ENCODE measurements around the gene RIPK3. TPM values are rescaled to one million over a fixed set of nuclear protein-coding genes. Genes with fewer than 3 reads are reported as not detected.

Gene RIPK3
- total RNA-seq, 3 donors from 2014 or later (not counting 1 experiment from before 2014, with no cell fraction given), result 36.1 to 58.2 (median 45.5) TPM

- ATAC-seq, result peak; percentile 75 to 87 (median 81)
- 10% methylated on average over 99 of the region's 99 CpGs for WGBS (ENCODE audit: insufficient coverage)
Observed at GRCh38 chr14:24310646-24311604, 28.9 kb downstream of the RIPK3 start, which contains the start of gene LTB4R. TSS of gene LTB4R (plus strand) at chr14:24311502. CDS start at chr14:24315652, 4,150 bp downstream.

GRCh38 chr14:24310265-24310645, 29.5 kb downstream of the RIPK3 start:
- H3K36me3 Mint-ChIP-seq, result peaks cover 3% of the 10 kb centered on the region
- DNase-seq (no peak), ATAC-seq (no peak)
- H3K27ac Mint-ChIP-seq, result peak overlapping the region; percentile 94 to 96
- Histone ChIP-seq H3K27ac (ENCODE audit: low read length) (peak overlapping the region; percentile 54), H3K4me1 (ENCODE audit: control insufficient read depth, insufficient read depth, low read length) (peaks cover 71% of the 10 kb centered on the region), H3K4me3 (ENCODE audit: low read length) (peak overlapping the region; percentile 30), H3K9me3 (ENCODE audit: control insufficient read depth, insufficient read depth, low read length) (no peaks in the 10 kb centered on the region), H3K27me3 (ENCODE audit: control insufficient read depth, insufficient read depth, low read length) (no peaks in the 10 kb centered on the region), H3K36me3 (ENCODE audit: control insufficient read depth, insufficient read depth, low read length) (peaks cover 27% of the 10 kb centered on the region)
- no peaks in the 10 kb centered on the region for H3K9me3 Mint-ChIP-seq
- intact Hi-C loops (cut with micrococcal nuclease), result loop anchor here (1.0 to 5.0 kb wide), 3 partner anchors 10 to 93 kb away; partner anchors contain the start of genes MDP1 and TINF2
- 4% methylated on average over 4 of the region's 5 CpGs for WGBS (ENCODE audit: insufficient coverage)
- no peak for TF ChIP-seq CTCF (IDR thresholded peaks at IDR 0.05)
- no peaks in the 10 kb centered on the region for H3K27me3 Mint-ChIP-seq (ENCODE audit: low read depth in 2 of 2)
- H3K4me3 Mint-ChIP-seq, result peak overlapping the region; percentile 88
- peaks cover 64 to 85% of the 10 kb centered on the region in 2 donors for H3K4me1 Mint-ChIP-seq

More at GRCh38 chr14:24310646-24311604, 28.9 kb downstream of the RIPK3 start, which contains the start of gene LTB4R:
- Mint-ChIP-seq H3K4me1 (peaks cover 71 to 92% of the 10 kb centered on the region in 2 donors), H3K27ac (peak within 1 kb of the TSS; percentile 94 to 96), H3K9me3 (no peaks in the 10 kb centered on the region), H3K27me3 (ENCODE audit: low read depth in 2 of 2) (no peaks in the 10 kb centered on the region), H3K36me3 (no peaks in the 10 kb centered on the region), H3K4me3 (peak within 1 kb of the TSS; percentile 88)
- Histone ChIP-seq H3K9me3 (ENCODE audit: control insufficient read depth, insufficient read depth, low read length) (no peaks in the 10 kb centered on the region), H3K4me3 (ENCODE audit: low read length) (peak within 1 kb of the TSS; percentile 45), H3K4me1 (ENCODE audit: control insufficient read depth, insufficient read depth, low read length) (peaks cover 77% of the 10 kb centered on the region), H3K27me3 (ENCODE audit: control insufficient read depth, insufficient read depth, low read length) (no peaks in the 10 kb centered on the region), H3K27ac (ENCODE audit: low read length) (peak within 1 kb of the TSS; percentile 84), H3K36me3 (ENCODE audit: control insufficient read depth, insufficient read depth, low read length) (peaks cover 20% of the 10 kb centered on the region)
- TF ChIP-seq CTCF (IDR thresholded peaks at IDR 0.05), result peak; percentile 37
- DNase-seq, result peak; percentile 69 to 87
- intact Hi-C loops (cut with micrococcal nuclease), result loop anchor here (1.0 to 5.0 kb wide), 5 partner anchors 11 to 94 kb away; partner anchors contain the start of genes MDP1, RABGGTA and TINF2

GRCh38 chr14:24309538-24310264, 30.1 kb downstream of the RIPK3 start, which contains the start of gene LTB4R2:
TSS of gene LTB4R2 (plus strand) at chr14:24310140. CDS start at chr14:24310665, 525 bp downstream.
- Mint-ChIP-seq H3K27me3 (ENCODE audit: low read depth in 2 of 2) (no peaks in the 10 kb centered on the region), H3K9me3 (no peaks in the 10 kb centered on the region), H3K36me3 (peaks cover 9% of the 10 kb centered on the region), H3K27ac (peak within 1 kb of the TSS; percentile 94 to 96), H3K4me1 (peaks cover 59 to 79% of the 10 kb centered on the region in 2 donors), H3K4me3 (peak within 1 kb of the TSS; percentile 88)
- Histone ChIP-seq H3K4me1 (ENCODE audit: control insufficient read depth, insufficient read depth, low read length) (peaks cover 65% of the 10 kb centered on the region), H3K36me3 (ENCODE audit: control insufficient read depth, insufficient read depth, low read length) (peaks cover 32% of the 10 kb centered on the region), H3K27me3 (ENCODE audit: control insufficient read depth, insufficient read depth, low read length) (no peaks in the 10 kb centered on the region), H3K4me3 (ENCODE audit: low read length) (peak within 1 kb of the TSS; percentile 30), H3K27ac (ENCODE audit: low read length) (peak within 1 kb of the TSS; percentile 54), H3K9me3 (ENCODE audit: control insufficient read depth, insufficient read depth, low read length) (no peaks in the 10 kb centered on the region)
- WGBS (ENCODE audit: insufficient coverage), result 89% methylated on average over 5 of the region's 5 CpGs
- ATAC-seq, result no peak
- no peak for DNase-seq
- TF ChIP-seq CTCF (IDR thresholded peaks at IDR 0.05), result no peak
- intact Hi-C loops (cut with micrococcal nuclease), result loop anchor here (1.0 to 5.0 kb wide), 3 partner anchors 9 to 92 kb away; partner anchors contain the start of genes MDP1 and TINF2

Measured in natural killer cell (primary cell).